Measurements from ENCODE around the gene SAMD5. TPM values are rescaled to one million over a fixed set of nuclear protein-coding genes. Genes with fewer than 3 reads are reported as not detected.

The SAMD5 gene
- total and polyA plus RNA-seq, 2 experiments from 2014 or later = 0.07 to 0.12 TPM

GRCh38 chr6:147560670-147561069 lies 52.2 kb downstream of the SAMD5 start:
- Histone ChIP-seq H3K27ac (no peak overlapping the region), H3K4me1 (ENCODE audit: low read depth) (no peaks in the 10 kb centered on the region), H3K36me3 (no peaks in the 10 kb centered on the region), H3K4me3 (no peak overlapping the region), H3K9me3 (ENCODE audit: low read depth) (no peaks in the 10 kb centered on the region), H3K27me3 (no peaks in the 10 kb centered on the region)
- DNase-seq (ENCODE audit: low read depth in 1 of 2, low spot score in 1 of 2) = no peak
- no peak for TF ChIP-seq CTCF (IDR thresholded peaks at IDR 0.05; ENCODE audit: low read depth, low read length)

GRCh38 chr6:147561726-147562125 lies 53.2 kb downstream of the SAMD5 start:
- H3K4me3 ChIP-seq = no peak overlapping the region
- no peaks in the 10 kb centered on the region for H3K4me1 ChIP-seq (ENCODE audit: low read depth)
- no peaks in the 10 kb centered on the region for H3K27me3 ChIP-seq
- H3K36me3 ChIP-seq = no peaks in the 10 kb centered on the region
- H3K9me3 ChIP-seq (ENCODE audit: low read depth) = no peaks in the 10 kb centered on the region
- H3K27ac ChIP-seq = no peak overlapping the region
- no peak for DNase-seq (ENCODE audit: low read depth in 1 of 2, low spot score in 1 of 2)
- TF ChIP-seq CTCF (IDR thresholded peaks at IDR 0.05; ENCODE audit: low read depth, low read length) = no peak

- H3K4me3 ChIP-seq = no peak overlapping the region
- no peak for DNase-seq (ENCODE audit: low read depth in 1 of 2, low spot score in 1 of 2)
- no peak for TF ChIP-seq CTCF (IDR thresholded peaks at IDR 0.05; ENCODE audit: low read depth, low read length)
- H3K27ac ChIP-seq = no peak overlapping the region
- no peaks in the 10 kb centered on the region for H3K9me3 ChIP-seq (ENCODE audit: low read depth)
- H3K4me1 ChIP-seq (ENCODE audit: low read depth) = no peaks in the 10 kb centered on the region
- no peaks in the 10 kb centered on the region for H3K27me3 ChIP-seq
- H3K36me3 ChIP-seq = no peaks in the 10 kb centered on the region
Measured at GRCh38 chr6:147563472-147563871, 55.0 kb downstream of the SAMD5 start.

- H3K4me3 ChIP-seq = no peak overlapping the region
- TF ChIP-seq CTCF (IDR thresholded peaks at IDR 0.05; ENCODE audit: low read depth, low read length) = no peak
- H3K4me1 ChIP-seq (ENCODE audit: low read depth) = no peaks in the 10 kb centered on the region
- no peak for DNase-seq (ENCODE audit: low read depth in 1 of 2, low spot score in 1 of 2)
- no peaks in the 10 kb centered on the region for H3K36me3 ChIP-seq
- H3K27ac ChIP-seq = no peak overlapping the region
- no peaks in the 10 kb centered on the region for H3K9me3 ChIP-seq (ENCODE audit: low read depth)
- no peaks in the 10 kb centered on the region for H3K27me3 ChIP-seq
Measured at GRCh38 chr6:147564556-147564955, 56.1 kb downstream of the SAMD5 start.

GRCh38 chr6:147566244-147566898 lies 57.9 kb downstream of the SAMD5 start:
- no peak for DNase-seq (ENCODE audit: low read depth in 1 of 2, low spot score in 1 of 2)
- Histone ChIP-seq H3K27ac (no peak overlapping the region), H3K36me3 (no peaks in the 10 kb centered on the region), H3K4me3 (no peak overlapping the region), H3K9me3 (ENCODE audit: low read depth) (no peaks in the 10 kb centered on the region), H3K4me1 (ENCODE audit: low read depth) (no peaks in the 10 kb centered on the region), H3K27me3 (no peaks in the 10 kb centered on the region)
- no peak for TF ChIP-seq CTCF (IDR thresholded peaks at IDR 0.05; ENCODE audit: low read depth, low read length)

All from cardiac muscle cell (in vitro differentiated cells and primary cell).